Transverse colon (tissue), 3 donors: ENCODE results near the gene AURKAIP1.
A peak's percentile ranks its signal among the peaks of the same experiment; 100 is the strongest.

Experiments
- CTCF ChIP-seq, 5 experiments: fragments of 200-600 bp in 3 of 5; fragments of 450-650 bp in 2 of 5; sonication (generic) in 3 of 5; IDR thresholded peaks; 1 replicate in 2 of 5; 2 replicates in 3 of 5; pipeline ENCODE4 v1.5.1; 2016 to 2017; ENCODE audit warnings: antibody characterized with exemption in 5 of 5, inconsistent platforms in 3 of 5, mild to moderate bottlenecking in 2 of 5, moderate library complexity in 1 of 5
- POLR2A ChIP-seq: fragments of 450-650 bp; IDR thresholded peaks from one replicate; pipeline ENCODE4 v1.6.1; 2016; ENCODE audit warnings: antibody characterized with exemption, mild to moderate bottlenecking, moderate library complexity

GRCh38 chr1:1402072-1402900 lies 27.3 kb upstream of the AURKAIP1 start:
- TF ChIP-seq CTCF (IDR thresholded peaks at IDR 0.05), result peak; percentile 22 to 54 (median 46)
- no peak for TF ChIP-seq POLR2A
